ENCODE results near the gene ORMDL3. TPM values are rescaled to one million over a fixed set of nuclear protein-coding genes. Genes with fewer than 3 reads are reported as not detected.

Gene ORMDL3
- total RNA-seq (2014; rRNA removed; shearing (Covaris generic)) = 22.1 and 23.8 TPM in 2 replicates

- DNase-seq (ENCODE audit: low read depth) = peak; percentile 87
Observed at GRCh38 chr17:39927101-39927928, at the start of gene ORMDL3, which contains the start of gene LRRC3C. Gene ORMDL3, minus strand, starts transcription at chr17:39927601. Its CDS starts 3,398 bp downstream, at chr17:39924203. Gene LRRC3C, plus strand, starts transcription at chr17:39927732. Its CDS starts 13,792 bp downstream, at chr17:39941524.

GRCh38 chr17:39975801-39976200 lies 48.4 kb upstream of the ORMDL3 start:
- no peak for DNase-seq (ENCODE audit: low read depth)

GRCh38 chr17:39974433-39974832 lies 47.0 kb upstream of the ORMDL3 start:
- DNase-seq (ENCODE audit: low read depth) = no peak

GRCh38 chr17:39973496-39973895 lies 46.1 kb upstream of the ORMDL3 start:
- DNase-seq (ENCODE audit: low read depth) = no peak

GRCh38 chr17:39972271-39972670 lies 44.9 kb upstream of the ORMDL3 start:
- DNase-seq (ENCODE audit: low read depth) = no peak

GRCh38 chr17:39971076-39971603 lies 43.7 kb upstream of the ORMDL3 start:
- DNase-seq (ENCODE audit: low read depth) = no peak

- DNase-seq (ENCODE audit: low read depth) = no peak
Observed at GRCh38 chr17:39970157-39970692, 42.8 kb upstream of the ORMDL3 start.

GRCh38 chr17:39969375-39969774 lies 42.0 kb upstream of the ORMDL3 start:
- no peak for DNase-seq (ENCODE audit: low read depth)

GRCh38 chr17:39968761-39969160 lies 41.4 kb upstream of the ORMDL3 start:
- no peak for DNase-seq (ENCODE audit: low read depth)

- no peak for DNase-seq (ENCODE audit: low read depth)
Observed at GRCh38 chr17:39966771-39967170, 39.4 kb upstream of the ORMDL3 start.

GRCh38 chr17:39965017-39965699 lies 37.8 kb upstream of the ORMDL3 start:
- DNase-seq (ENCODE audit: low read depth) = no peak

GRCh38 chr17:39963829-39964228 lies 36.4 kb upstream of the ORMDL3 start:
- DNase-seq (ENCODE audit: low read depth) = no peak

GRCh38 chr17:39962642-39963220 lies 35.3 kb upstream of the ORMDL3 start, which contains the start of gene GSDMA:
Gene GSDMA, plus strand, starts transcription at chr17:39963004. Its CDS starts 2,684 bp downstream, at chr17:39965688.
- no peak for DNase-seq (ENCODE audit: low read depth)

GRCh38 chr17:39960524-39961041 lies 33.2 kb upstream of the ORMDL3 start:
- DNase-seq (ENCODE audit: low read depth) = no peak

- DNase-seq (ENCODE audit: low read depth) = no peak
Observed at GRCh38 chr17:39955726-39956225, 28.4 kb upstream of the ORMDL3 start.

GRCh38 chr17:39954876-39955275 lies 27.5 kb upstream of the ORMDL3 start:
- no peak for DNase-seq (ENCODE audit: low read depth)

- DNase-seq (ENCODE audit: low read depth) = no peak
Observed at GRCh38 chr17:39953471-39953888, 26.1 kb upstream of the ORMDL3 start.

GRCh38 chr17:39952680-39953470 lies 25.5 kb upstream of the ORMDL3 start:
- DNase-seq (ENCODE audit: low read depth) = peak; percentile 93

- DNase-seq (ENCODE audit: low read depth) = no peak
Observed at GRCh38 chr17:39951924-39952679, 24.7 kb upstream of the ORMDL3 start.

GRCh38 chr17:39950871-39951348 lies 23.5 kb upstream of the ORMDL3 start:
- no peak for DNase-seq (ENCODE audit: low read depth)

Measured in RPMI7951 (cell line).